Measurements from ENCODE around the gene BICDL1.
"Not testable (repeated sequence)": the region's sequence is repeated elsewhere in the genome, so short reads cannot be mapped to it uniquely, and the experiment has no call there.

The BICDL1 gene

GRCh38 chr12:119988472-119989360 is at the start of gene BICDL1:
Gene BICDL1 (plus strand): TSS chr12:119989236. CDS start chr12:119989869, 633 bp downstream.
- DNase-seq, result peak; percentile 72

GRCh38 chr12:119940897-119941296 is 48.1 kb upstream of the BICDL1 start:
- no peak for DNase-seq

GRCh38 chr12:119942386-119942785 is 46.6 kb upstream of the BICDL1 start:
- DNase-seq, result no peak

GRCh38 chr12:119946213-119946612 is 42.8 kb upstream of the BICDL1 start:
- no peak for DNase-seq

GRCh38 chr12:119949145-119949544 is 39.9 kb upstream of the BICDL1 start:
- peak; percentile 49 for DNase-seq

GRCh38 chr12:119949594-119949993 is 39.4 kb upstream of the BICDL1 start:
- no peak for DNase-seq

- DNase-seq, result no peak
Observed at GRCh38 chr12:119956047-119956446, 33.0 kb upstream of the BICDL1 start.

GRCh38 chr12:119957135-119957534 is 31.9 kb upstream of the BICDL1 start:
- no peak for DNase-seq

GRCh38 chr12:119959435-119959834 is 29.6 kb upstream of the BICDL1 start:
- DNase-seq, result no peak

GRCh38 chr12:119964123-119964522 is 24.9 kb upstream of the BICDL1 start:
- DNase-seq, result no peak

GRCh38 chr12:119964929-119965328 is 24.1 kb upstream of the BICDL1 start:
- no peak for DNase-seq

GRCh38 chr12:119980242-119980641 is 8.8 kb upstream of the BICDL1 start:
- DNase-seq, result no peak

GRCh38 chr12:119980702-119981101 is 8.3 kb upstream of the BICDL1 start:
- not testable (repeated sequence) for DNase-seq

- no peak for DNase-seq
Observed at GRCh38 chr12:119989361-119989730, 310 bp downstream of the BICDL1 start.

- no peak for DNase-seq
Observed at GRCh38 chr12:119989731-119990381, 820 bp downstream of the BICDL1 start.

- no peak for DNase-seq
Observed at GRCh38 chr12:119990382-119990874, 1.4 kb downstream of the BICDL1 start.

GRCh38 chr12:119992129-119992705 is 3.2 kb downstream of the BICDL1 start:
- DNase-seq, result no peak

- no peak for DNase-seq
Observed at GRCh38 chr12:119994892-119995658, 6.0 kb downstream of the BICDL1 start.

GRCh38 chr12:119996417-119996816 is 7.4 kb downstream of the BICDL1 start:
- DNase-seq, result no peak

GRCh38 chr12:119998471-119999245 is 9.6 kb downstream of the BICDL1 start:
- DNase-seq, result no peak

GRCh38 chr12:120000556-120000955 is 11.5 kb downstream of the BICDL1 start:
- no peak for DNase-seq

Measured in NCI-H1694 treated with DMSO at 0.1 percent for 48 hours (cell line).